Limb (tissue), 2 donors: ENCODE measurements around the gene FAM13C.
A peak's percentile ranks its signal among the peaks of the same experiment; 100 is the strongest.
"Not testable (repeated sequence)": the region's sequence is repeated elsewhere in the genome, so short reads cannot be mapped to it uniquely, and the experiment has no call there.

Source experiments
- DNase-seq, 2 donors: peaks; one replicate each; pipeline ENCODE4 v3.0.0-alpha.2; 2016; ENCODE audit errors: extremely low spot score in 2 of 2

FAM13C gene

DNA sequence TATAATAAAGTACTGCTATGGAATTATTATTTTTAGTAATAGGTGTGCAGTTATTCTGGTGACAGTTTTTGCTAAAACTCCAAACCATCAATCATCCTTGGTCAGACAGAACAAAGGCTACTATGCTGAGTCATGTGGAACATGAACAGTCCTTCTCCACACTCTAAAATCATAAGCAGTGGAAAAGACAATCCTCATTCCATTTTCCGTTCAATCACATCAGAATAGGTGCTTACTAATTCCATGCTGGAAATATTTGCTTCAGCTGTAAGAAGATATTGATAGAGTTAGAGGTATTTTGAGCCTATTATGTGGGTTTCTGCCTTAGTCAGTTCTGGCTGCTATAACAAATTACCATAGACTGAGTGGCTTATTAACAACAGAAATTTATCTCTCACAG, 82.9 kb downstream of the FAM13C start:
- DNase-seq = no peak

DNA sequence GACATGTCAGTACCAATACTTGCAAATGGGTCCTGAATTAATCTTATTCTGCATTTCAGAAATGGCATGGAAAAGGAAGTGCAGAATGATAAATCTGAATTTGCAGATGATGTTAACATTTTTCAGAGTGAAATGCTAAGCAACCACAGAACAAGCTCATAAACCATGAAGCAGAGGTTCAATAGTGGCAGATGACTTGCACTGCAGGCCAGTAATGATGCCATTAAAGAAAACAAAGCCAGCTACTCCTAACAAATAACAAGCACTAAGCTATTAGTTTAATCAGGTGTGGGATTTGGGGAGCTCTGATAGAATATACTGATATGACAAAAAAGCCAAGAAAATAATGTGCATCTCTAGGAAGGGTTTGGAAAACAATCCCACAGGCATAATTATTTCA, 85.4 kb downstream of the FAM13C start:
- DNase-seq = no peak

DNA sequence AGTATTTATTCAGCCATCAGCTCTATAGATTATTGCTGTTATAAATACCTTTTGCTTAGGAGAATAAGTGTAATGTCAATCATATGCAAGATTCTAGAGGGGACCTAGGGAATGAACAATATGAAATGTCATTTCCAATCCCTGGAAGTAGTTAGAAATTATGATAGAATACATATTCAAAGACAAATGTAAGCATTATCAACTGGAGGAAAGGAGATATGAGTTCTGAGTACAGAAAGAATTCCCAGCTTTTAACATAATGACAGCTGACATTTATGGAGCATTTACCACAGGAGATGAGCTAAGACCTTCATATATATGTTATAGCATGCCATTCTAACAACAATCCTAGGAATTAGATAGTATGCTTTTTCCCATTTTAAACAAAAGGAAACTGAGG, 86.2 kb downstream of the FAM13C start:
- DNase-seq = no peak

DNA sequence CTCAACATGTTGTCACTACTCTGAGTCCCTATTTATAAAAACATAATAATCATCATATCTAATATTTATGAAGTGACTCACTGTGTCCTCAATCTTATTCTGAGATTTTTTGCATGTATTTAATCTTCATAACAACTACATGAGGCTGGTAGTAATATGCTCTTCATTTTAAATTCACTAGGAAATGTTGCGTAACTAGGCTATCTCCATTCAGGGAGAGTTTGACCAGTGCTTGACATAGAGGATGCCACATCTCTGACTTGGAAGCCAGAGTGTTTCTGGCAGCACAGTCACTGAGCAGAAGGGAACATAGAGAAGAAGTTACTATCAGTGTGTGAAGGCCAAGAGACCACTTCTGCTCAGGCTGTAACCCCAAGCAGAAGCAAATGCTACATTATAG, 88.9 kb downstream of the FAM13C start:
- DNase-seq = no peak

DNA sequence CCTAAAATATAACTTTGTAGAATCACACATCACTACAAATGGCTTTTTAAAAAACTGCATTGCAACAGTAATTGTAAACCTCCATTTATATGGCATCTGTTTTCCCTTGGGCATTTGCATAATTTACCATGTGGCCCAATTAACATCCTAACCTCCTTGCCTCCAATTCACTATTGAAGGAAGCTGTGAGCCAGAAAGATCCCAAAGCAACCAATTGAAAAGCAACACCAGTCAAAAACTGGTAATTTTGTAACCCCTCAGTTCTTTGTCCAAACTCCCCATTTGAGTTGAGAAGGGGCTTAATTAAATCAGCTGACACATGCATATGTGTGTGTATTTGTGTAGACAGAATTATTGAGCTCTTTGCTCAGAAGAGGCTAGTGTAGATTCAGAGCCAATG, 90.3 kb downstream of the FAM13C start:
- DNase-seq = no peak

DNA sequence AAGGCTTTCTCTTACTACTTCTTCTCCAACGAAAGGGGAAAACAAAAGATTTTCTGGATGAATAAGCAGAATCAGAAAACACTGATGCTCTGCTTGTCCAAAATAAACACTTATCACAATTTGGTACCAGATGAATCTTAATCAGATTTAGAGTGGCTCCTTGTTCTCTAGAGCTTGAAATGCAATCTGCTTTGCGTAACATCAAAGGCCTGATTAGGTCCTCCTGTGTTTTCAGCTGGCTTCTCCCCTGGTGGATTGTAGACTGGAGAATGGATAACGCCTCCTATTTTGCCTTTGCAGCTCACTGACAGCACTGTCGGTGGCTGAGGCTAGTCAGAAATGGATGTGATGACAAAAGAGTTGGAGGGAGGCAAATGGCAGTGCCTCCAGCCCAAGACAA, 91.2 kb downstream of the FAM13C start:
- DNase-seq = no peak

DNA sequence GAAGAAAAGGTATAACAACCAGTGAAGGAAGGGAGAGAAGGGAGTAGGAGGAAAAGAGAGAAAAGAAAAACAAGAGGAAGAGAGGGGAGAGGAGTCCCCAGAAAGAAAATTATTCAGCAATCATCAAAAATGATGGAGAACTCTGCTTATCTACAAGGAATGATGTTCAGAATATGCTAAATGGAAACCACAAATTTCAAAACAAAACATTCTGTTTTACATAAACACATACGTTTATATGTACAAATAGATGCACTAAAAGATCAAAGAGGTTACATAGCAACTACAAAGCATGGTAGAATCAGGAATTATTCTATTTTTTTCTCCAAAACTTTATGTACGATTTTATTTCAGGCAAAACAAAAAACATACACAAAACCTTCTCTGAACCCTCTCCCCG, 91.9 kb downstream of the FAM13C start:
- no peak for DNase-seq

DNA sequence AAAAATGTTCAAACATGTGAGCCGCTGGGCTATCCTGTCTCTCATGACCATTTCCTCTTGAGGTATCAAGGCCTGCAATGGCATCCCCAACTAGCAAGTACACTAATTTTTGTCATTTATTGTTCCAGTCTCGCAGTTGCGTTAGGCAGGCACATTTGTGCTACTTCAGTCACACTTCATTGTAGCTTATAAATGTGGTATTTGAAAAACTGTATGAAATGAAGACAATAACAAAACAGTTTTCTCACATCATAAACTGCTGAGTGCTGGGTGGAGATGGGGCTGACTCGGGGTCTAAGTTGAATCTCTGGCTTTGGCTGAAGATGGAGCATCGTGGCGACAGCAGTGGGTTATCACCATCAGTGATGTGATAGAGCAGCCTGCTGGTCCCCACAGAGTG, 92.7 kb downstream of the FAM13C start:
- DNase-seq = no peak

DNA sequence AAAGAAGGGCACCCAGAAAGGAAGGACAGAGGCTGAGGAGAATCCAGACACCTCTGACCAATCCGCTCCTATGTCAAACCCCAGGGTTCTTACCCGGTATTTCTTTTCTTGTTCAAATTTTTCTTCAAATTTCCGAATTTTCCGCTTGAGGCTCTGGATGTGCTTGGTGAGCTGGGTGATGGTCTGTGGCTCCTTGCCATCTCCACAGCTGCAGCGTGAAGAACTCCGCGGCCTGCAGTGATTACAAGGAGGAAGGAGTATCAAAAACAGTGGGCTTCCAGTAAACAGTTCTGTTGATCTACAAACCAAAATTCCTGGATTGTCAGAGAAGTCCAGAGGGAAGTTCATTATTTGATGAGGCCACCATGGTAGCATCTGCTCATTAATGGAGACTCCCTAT, 93.9 kb downstream of the FAM13C start:
- no peak for DNase-seq

DNA sequence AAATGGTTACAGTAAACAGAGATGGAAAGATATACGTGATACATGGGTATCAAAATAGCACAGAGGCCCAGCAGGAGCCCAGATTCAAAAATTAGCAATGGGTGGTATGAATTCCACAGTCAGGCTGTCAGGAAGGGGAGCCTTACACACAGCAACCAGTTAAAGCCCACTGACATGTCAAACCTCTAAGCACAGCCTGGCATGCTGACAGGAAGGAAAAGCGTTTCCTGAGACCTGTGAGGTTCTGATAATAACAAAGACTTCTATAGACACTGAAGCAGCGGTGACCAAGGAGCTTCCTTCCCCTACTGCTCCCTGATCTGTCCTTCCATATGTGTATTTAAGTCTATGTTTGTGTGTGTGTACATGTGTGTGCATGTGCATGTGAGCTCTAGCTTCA, 96.0 kb downstream of the FAM13C start:
- no peak for DNase-seq

DNA sequence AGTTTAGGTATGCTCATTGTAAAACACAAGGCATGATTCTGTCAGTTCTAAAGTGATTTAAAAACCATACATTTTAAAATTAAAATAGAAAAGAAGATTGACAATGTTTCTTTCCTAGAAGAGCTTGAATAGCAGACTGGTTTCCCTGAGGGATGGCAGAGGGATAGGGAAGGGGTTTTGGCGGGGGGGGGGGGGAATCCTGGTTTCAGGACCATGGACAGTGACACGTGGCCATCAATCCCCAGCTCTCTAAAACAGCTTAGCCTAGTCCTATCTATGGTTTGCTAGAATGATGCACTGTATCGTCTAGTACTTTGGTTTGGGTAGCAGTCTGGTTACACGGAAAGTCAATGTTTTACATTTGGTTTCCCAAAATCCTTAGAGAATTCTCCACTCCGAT, 97.2 kb downstream of the FAM13C start:
- no peak for DNase-seq

DNA sequence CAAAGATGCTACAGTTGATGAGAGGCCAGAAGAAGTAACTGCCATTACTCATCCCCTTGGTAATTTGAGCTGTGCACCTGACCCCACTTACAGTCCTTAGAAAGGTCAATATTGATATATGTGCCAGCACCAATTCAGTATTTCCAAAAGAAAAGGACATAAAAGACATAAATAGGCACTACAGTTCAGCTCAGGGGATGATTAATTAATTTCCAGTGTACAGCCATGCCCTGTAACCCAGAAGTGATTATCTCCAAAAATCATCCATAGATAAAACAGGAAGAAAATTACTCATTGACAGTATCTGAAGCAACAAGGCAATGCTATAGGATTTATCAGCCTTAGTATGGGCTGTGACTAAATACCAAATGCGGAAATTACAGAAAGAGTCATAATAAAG, 103.5 kb downstream of the FAM13C start:
- DNase-seq = no peak

DNA sequence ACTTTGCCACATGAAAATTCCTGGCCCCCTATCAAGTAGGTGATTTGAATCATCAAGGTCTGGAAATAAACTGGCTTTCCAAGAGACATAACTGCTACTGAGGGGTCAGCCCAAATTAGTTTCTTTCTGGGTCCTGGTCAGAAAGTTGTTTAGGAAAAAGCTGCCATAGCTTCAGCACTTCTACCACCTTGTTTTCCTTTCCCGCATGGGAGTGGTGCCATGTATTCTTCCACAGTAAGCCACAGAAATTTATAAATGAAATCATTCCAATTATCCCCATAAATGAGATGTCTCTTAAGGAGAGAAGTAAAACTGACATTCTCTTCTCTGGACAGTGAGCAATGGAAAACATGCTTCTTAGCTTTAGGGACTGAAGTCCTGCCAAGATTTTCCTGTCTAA, 105.1 kb downstream of the FAM13C start:
- DNase-seq = no peak

DNA sequence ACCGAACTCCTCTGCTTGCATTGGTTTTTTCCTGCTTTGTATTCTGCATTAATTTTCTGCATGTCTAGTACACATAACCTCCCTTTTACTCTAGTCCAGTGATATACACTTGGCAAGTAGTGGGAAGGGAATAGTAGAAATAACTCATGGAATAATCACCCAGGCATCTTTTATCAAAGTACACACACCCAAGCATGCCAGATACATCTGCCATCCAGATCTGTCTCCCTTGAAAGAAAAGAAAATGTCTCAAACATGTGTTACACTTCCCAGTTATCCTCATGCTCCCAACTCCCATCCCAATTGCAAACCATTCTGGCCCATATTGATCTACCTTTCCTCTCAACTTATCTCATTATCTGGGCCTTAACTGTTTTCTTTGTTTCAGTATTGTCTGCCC, 106.9 kb downstream of the FAM13C start:
- DNase-seq = no peak

DNA sequence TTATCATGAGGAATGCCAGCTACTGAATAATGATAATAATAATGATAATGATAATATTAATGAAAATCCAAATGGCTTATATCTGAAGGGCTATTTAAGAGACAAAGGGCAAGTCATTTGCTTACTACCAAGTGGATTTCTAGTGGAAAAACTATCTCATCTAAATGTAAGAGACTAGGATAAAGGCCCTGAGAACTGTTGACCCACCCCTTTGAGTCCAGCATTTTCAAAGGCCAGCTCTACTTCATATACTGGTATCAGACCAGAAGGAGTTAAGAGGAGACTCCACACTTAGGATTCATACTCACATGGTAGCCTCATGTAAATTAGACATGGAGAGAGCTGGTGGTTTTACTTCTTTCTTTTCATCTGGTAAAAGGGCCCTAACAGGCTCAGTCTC, 109.9 kb downstream of the FAM13C start:
- DNase-seq = no peak

DNA sequence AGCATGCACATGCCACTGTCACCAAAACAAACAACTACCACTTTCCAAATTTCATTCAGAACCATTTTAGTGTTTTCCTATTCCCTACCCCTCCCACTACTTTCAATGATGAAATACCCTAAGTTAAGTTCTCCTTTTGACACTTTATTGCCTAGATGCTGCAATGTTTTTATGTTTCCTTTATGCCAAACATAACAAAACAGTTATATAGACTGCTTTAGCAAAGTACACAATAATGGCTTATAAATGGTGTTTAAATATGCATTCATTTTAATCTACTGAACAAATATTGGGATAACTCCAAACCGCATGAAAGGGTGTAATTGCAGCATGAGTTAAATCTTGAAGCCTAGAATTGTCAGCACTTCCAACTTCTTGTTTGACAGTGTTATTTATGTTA, 116.7 kb downstream of the FAM13C start:
- DNase-seq = no peak

DNA sequence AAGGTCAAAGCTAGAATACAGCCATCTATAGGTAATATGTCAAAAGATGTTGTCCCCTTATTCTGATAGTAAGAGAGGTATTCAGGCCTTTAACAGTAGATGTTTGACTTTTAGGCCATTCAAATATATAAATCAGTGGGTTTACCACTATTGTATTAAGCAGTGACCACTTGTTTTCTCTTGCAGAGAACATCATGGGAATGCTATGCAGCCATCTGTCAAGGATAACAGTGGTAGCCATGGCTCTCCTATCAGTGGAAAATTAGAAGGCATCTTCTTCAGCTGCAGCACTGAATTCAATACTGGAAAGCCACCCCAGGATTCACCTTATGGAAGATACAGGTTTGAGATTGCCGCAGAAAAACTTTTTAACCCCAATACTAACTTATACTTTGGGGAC, 117.5 kb downstream of the FAM13C start:
- DNase-seq = no peak

DNA sequence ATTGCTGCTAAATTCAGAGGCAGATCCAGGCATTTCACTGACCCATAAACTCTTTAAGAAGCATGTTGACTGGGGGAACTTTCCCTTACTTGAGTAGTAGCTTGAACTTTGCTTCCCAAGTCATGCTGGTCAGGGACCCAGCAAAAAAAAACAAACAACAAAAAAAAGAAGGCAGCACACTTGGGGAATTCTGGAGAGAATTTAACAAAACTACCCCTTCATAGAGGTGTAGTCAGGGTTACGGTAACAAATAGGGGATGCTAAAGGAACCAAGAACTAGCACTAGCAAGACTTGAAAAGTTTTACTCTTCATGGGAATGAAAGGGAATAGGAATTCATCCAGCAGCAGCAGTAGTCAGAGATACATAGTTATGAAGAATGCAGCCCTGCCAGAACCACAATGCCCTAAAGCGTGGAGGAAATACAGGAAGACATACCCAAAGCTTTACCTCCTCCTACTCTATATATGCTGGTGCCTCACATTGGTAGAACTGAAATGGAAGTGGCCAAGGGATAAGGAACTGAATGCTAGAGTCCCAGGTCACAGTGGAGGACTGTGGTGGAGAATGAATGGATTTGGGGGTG, 118.6 kb downstream of the FAM13C start:
- no peak for DNase-seq

DNA sequence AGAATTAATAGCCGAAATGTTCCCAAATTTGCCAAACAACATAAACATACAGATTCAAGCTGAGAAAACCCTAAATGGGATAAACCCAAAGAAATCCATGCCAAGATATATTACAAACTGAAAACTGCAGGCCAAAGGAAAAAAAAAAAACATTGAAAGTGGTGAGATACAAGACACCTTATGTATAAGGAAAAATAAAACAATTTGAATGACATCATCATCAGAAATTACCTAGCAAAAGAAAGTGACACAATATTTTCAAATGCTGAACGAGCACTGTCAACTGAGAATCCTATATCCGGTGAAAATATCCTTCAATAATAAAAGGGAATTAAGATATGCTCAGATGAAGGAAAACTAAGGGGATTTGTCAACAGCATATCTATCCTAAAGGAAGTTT, 119.4 kb downstream of the FAM13C start:
- DNase-seq = no peak

DNA sequence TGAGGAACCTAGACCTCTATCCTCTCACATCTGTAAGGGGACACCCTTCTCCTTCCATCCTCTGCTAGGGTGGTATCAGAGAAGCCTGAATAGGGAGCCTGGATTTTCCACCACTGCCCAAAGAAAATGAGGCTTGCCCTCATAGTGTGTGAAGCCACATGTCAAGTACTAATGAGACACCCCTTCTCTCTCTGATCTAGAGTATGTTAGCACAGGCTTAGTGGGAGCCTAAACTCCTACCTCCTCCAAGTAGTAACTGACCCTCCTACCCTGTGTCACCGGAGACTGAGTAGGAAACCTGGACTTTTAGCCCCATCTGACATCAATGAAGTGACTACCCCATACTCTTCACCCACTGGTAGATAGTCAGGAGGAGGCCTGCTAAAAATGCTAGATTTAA, 120.3 kb downstream of the FAM13C start:
- no peak for DNase-seq

DNA sequence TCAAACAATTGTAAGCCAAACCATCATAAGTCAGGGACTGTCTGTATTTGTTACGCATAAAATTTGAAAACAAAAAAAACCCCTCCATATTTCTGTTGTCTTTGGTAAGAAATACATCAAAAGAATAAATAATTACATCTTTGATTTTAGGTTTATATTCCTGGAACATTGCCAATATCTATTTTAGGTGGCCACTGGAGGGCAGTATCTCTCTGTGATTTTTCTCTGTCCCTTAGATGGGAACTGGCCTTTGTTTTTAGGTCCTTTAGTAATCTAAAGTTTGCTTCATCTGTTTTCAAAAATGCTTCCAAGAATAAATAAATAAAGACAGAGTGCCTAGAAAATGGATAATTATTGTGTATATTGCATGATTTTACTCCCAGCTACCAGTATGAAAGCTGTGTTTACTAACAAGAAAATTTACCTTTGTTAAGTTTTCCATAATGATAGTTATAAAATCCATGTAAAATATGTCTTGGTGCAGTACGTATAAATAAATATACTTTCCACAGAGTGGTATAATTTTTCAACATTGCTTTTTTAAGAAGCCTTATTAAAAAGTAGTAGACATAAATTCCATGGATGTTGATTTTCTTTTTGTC, 121.7 kb downstream of the FAM13C start:
- peak in 1 of 2 donors; percentile 63 for DNase-seq

DNA sequence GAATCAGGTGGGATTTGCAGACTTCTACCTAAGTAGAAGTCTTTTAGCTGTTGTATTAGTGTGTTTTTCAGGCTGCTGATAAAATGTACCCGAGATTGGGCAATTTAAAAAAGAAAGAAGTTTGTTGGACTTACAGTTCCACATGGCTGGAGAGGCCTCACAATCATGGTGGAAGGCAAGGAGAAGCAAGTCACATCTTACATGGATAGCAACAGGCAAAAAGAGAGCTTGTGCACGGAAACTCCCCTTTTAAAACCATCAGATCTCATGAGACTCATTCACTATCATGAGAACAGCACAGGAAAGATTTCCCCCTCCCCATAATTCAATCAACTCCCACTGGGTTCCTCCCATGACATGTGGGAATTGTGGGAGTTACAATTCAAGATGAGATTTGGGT, 123.2 kb downstream of the FAM13C start:
- DNase-seq = not testable (repeated sequence)

DNA sequence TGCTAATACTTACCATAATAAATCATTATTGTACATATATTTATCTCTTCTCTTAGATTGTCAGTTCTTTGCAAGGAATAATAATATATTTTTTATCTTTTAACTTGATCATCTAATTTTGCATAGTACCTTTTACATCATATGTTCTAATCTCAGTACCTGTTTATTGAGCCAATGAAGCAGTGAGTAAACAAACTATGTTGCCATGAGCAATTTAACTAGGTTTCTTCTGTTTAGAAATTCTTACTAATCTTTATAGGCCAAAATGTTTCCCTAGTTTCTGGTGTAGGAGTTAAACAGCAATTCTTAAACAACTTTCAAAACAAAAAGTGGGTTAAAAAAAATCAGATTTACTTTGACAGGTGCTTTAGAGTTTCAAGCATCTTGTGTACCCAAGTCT, 124.6 kb downstream of the FAM13C start:
- no peak for DNase-seq
